Coronary artery (tissue), 2 donors: ENCODE results near the gene SUMO2.
A peak's percentile ranks its signal among the peaks of the same experiment; 100 is the strongest.

Experiments used
- DNase-seq: peaks from one replicate; pipeline ENCODE4 v3.0.0-alpha.2; 2017; ENCODE audit warnings: low spot score
- H3K27ac ChIP-seq, 2 donors: fragments of 200-600 bp; sonication (generic); one replicate each; pipeline ENCODE4 v1.5.1; 2016 to 2019
- H3K4me3 ChIP-seq: fragments of 200-600 bp; sonication (generic); 2 replicates; pipeline ENCODE4 v1.5.1; 2016; ENCODE audit warnings: mild to moderate bottlenecking, moderate library complexity
- CTCF ChIP-seq: fragments of 200-600 bp; sonication (generic); IDR thresholded peaks from one replicate; pipeline ENCODE4 v1.5.1; 2019; ENCODE audit warnings: antibody characterized with exemption

The SUMO2 gene

DNA sequence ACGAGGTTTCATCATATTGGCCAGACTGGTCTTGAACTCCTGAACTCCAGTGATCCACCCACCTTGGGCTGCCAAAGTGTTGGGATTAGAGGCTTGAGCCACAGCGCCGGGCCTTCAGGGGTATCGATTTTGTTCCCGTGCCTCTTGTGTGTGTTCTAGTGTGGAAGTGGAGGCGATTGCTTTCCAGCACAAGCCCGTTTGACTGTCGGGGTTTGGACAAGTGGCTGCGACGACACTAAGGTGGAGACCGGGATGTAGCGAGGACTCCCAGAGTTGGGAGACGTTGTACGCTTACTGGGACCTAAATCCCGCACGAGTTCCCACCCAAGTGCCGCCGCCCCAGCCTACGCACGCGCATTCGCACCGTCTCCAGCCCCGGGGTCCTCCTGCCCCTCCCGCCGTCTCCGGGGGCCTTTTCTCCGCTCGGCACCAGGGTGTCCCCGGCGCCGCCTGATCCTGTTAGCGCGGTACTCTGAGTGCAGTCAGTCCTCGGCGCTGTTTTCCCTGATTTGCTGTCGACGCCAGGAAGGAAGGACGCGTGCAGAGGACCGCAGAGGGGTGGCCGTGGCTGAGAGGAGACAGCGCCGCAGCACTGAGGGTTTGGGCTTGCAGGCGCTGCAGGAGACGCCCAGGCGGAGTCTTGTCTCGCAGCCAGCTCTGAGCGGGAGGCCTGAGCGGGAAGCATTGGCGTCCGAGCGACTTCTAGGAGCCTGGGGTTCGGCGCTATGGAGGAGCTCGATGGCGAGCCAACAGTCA is 22.5 kb upstream of the SUMO2 start, which contains the start of gene NUP85:
NUP85 (plus strand) TSS at position 643 of the 756 bp plus-strand sequence; CDS start at position 726, 83 bp downstream.
- DNase-seq: peak; percentile 96
- no peak for TF ChIP-seq CTCF
- Histone ChIP-seq H3K27ac (peak within 1 kb of the TSS; percentile 79 to 87), H3K4me3 (peak within 1 kb of the TSS; percentile 86)

GRCh38 chr17:75199886-75200618 is 17.3 kb upstream of the SUMO2 start:
- TF ChIP-seq CTCF: no peak
- no peak for DNase-seq
- Histone ChIP-seq H3K27ac (no peak overlapping the region), H3K4me3 (no peak overlapping the region)

DNA sequence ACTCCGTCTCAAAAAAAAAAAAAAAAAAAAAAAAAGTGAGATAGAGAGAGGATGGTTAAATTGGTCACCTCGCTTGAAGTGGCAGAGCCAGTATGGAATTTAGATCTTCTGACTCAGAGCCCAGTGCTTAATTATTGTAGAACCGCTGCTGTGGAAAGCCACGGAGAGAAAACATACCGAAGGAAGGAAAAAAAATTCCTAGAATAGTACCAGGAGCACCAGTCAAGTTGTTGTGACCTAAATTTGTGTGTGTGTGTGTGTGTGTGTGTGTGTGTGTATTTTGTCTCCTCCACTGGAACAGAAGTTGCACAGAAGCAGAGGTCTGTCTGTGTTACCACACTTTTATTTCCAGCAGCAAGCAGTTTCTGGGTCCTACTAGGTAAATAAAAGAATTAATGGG is 12.1 kb upstream of the SUMO2 start:
- DNase-seq: no peak
- TF ChIP-seq CTCF: no peak
- Histone ChIP-seq H3K27ac (no peak overlapping the region), H3K4me3 (no peak overlapping the region)

GRCh38 chr17:75191584-75191983 is 8.8 kb upstream of the SUMO2 start:
- H3K27ac ChIP-seq: no peak overlapping the region
- no peak for TF ChIP-seq CTCF
- H3K4me3 ChIP-seq: no peak overlapping the region
- no peak for DNase-seq

DNA sequence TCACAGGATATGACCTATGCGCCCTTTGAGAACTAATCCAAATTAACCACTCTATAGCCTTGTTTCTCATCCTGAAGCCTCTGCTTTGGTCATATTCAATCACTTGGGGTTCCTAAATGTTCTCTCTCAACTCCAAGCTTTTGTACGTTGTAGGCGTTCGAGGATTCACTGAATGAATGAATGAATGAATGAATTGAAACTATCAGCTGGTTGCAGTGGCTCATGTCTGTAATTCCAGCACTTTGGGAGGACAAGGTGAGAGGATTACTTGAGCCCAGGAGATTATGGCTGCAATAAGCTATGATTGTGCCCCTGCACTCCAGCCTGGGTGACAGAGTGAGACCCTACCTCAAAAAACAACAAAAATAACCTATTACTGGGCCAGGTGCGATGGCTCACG is 5.9 kb upstream of the SUMO2 start:
- no peak overlapping the region for H3K4me3 ChIP-seq
- no peak for TF ChIP-seq CTCF
- no peak overlapping the region for H3K27ac ChIP-seq
- DNase-seq: no peak

DNA sequence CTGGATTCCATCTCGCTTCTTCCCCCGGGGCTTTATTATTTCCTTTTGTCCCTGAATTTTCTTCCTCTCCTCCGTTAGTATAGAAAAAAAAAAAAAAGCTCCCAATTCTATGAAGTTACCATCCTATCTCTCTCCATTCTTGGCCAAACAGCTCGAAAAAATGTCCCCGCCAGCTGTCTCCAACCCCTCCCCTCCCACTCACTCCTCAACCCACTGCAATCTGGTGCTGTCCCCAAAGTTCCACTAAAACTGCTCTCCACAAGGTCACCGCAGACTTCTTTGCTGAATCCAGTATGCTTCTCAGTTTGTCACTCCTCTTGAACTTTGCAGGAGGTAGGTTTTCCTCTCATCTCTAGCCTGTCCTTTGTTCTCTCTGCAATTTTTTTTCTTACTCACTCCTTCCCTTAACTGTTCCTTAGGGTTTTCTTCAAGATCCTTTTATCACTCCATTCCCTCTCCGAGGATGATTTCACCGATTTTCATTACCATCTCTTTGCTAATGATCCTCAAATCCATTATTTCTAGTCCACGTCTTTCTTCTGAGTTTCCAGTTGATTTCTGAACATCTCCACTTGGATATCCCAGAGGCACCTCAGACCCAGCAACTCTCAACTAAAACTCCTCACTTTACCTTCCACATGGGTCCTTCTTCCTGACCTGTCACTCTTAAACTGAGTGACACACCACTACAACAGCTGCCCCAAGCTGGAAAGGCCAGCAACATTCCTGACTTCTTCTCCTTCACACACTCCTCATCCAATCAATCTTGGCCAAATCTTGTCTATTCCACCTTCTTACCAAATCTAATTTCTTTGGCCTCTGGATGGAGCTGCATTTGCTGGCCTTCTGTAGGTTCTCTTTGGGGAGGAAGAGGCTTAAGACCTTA is 1.5 kb upstream of the SUMO2 start:
- H3K27ac ChIP-seq: peak overlapping the region in 1 of 2 donors; percentile 99

More for the DNA sequence above, 1.5 kb upstream of the SUMO2 start:
- no peak for DNase-seq
- TF ChIP-seq CTCF: no peak
- H3K4me3 ChIP-seq: no peak overlapping the region
